Lung (tissue), 12 donors: ENCODE data around the gene CDR2. TPM values are rescaled to one million over a fixed set of nuclear protein-coding genes. Genes with fewer than 3 reads are reported as not detected.

ENCODE experiments used
- ATAC-seq: fragments of 200-7000 bp; cut with Tn5 transposase; one replicate; pipeline ENCODE4 v1.9.1; 2020; ENCODE audit warnings: moderate number of reproducible peaks; ENCODE audit not compliant: insufficient read depth, low FRiP score
- DNase-seq, 3 donors: peaks; one replicate each; pipeline ENCODE4 v3.0.0-alpha.2; 2013 to 2017
- H3K27ac ChIP-seq, 2 donors: one replicate each; pipeline ENCODE4 v1.5.1; 2013; ENCODE audit warnings: mild to moderate bottlenecking in 2 of 2, moderate library complexity in 2 of 2, control low read depth in 1 of 2, inconsistent platforms in 1 of 2, low read depth in 1 of 2, low read length in 1 of 2
- H3K27me3 ChIP-seq, 3 donors: one replicate each; pipeline ENCODE4 v1.5.1; 2013; ENCODE audit warnings: low read length in 2 of 3; ENCODE audit not compliant: control insufficient read depth in 3 of 3, insufficient read depth in 3 of 3
- H3K36me3 ChIP-seq, 4 donors: one replicate each; pipeline ENCODE4 v1.5.1; 2013; ENCODE audit warnings: low read length in 4 of 4, mild to moderate bottlenecking in 1 of 4, moderate library complexity in 1 of 4; ENCODE audit not compliant: control insufficient read depth in 4 of 4, insufficient read depth in 4 of 4
- H3K4me1 ChIP-seq, 5 donors: one replicate each; pipeline ENCODE4 v1.5.1; 2013; ENCODE audit warnings: low read length in 5 of 5, mild to moderate bottlenecking in 2 of 5, moderate library complexity in 1 of 5; ENCODE audit not compliant: control insufficient read depth in 5 of 5, insufficient read depth in 5 of 5
- H3K4me3 ChIP-seq: one replicate; pipeline ENCODE4 v1.5.1; 2013; ENCODE audit warnings: mild to moderate bottlenecking, control low read depth, moderate library complexity
- H3K9ac ChIP-seq, 2 donors: one replicate each; pipeline ENCODE4 v1.5.1; 2013; ENCODE audit warnings: low read length in 2 of 2, control low read depth in 1 of 2; ENCODE audit not compliant: insufficient read depth in 1 of 2
- H3K9me3 ChIP-seq, 4 donors: one replicate each; pipeline ENCODE4 v1.5.1; 2013; ENCODE audit warnings: low read length in 3 of 4, mild to moderate bottlenecking in 1 of 4, moderate library complexity in 1 of 4; ENCODE audit not compliant: control insufficient read depth in 4 of 4, insufficient read depth in 3 of 4
- CTCF ChIP-seq: IDR thresholded peaks from 2 replicates; pipeline ENCODE4 v1.5.1; 2012; ENCODE audit warnings: mild to moderate bottlenecking; ENCODE audit errors: control extremely low read depth, extremely low read depth
- WGBS, 2 donors: extraction: QIAGEN DNeasy Blood & Tissue Kit; methylation state at CpG; one replicate each; pipeline ENCODE4 v1.1.7; 2013; 5-methylcytosine and 5-hydroxymethylcytosine counted together
- polyA plus RNA-seq, 2 donors: library from polyadenylated mRNA; stranded (reverse); fragments of 200-250 nt; gene quantifications; one replicate each; pipeline ENCODE4 v1.2.1, GENCODE V29; 2013
- total RNA-seq, 2 donors: library from RNA; depleted of rRNA in 1 of 2; stranded (reverse); fragments of >200 nt in 1 of 2; gene quantifications; one replicate each; pipeline ENCODE4 v1.2.1, GENCODE V29; 2014 to 2021
- donor health status: control.
- donor health status: control.
- donor health status: Bipolar disorder and iron deficiency.
- donor health status: healthy.
- donor health status: DM: yes; HTN: yes; CAD: no.

CDR2 gene
- total and polyA plus RNA-seq, 4 donors, result 11.3 to 27.0 (median 14.0) TPM

- peaks cover 8 to 56% (median 14%) of the 10 kb centered on the region in 4 donors for H3K36me3 ChIP-seq
- no peak for TF ChIP-seq CTCF
- no peak for DNase-seq
Measured at GRCh38 chr16:22314661-22315626, 59.5 kb downstream of the CDR2 start.

GRCh38 chr16:22313876-22314470 is 60.4 kb downstream of the CDR2 start:
- TF ChIP-seq CTCF, result no peak
- no peaks in the 10 kb centered on the region for H3K9me3 ChIP-seq
- H3K27me3 ChIP-seq, result no peaks in the 10 kb centered on the region
- H3K9ac ChIP-seq, result no peak overlapping the region
- H3K4me1 ChIP-seq, result no peaks in the 10 kb centered on the region
- DNase-seq (no peak), ATAC-seq (no peak)
- no peak overlapping the region for H3K4me3 ChIP-seq
- no peak overlapping the region for H3K27ac ChIP-seq
- WGBS, 2 donors, result 96 to 97% methylated on average over 10 of the region's 10 CpGs
- peaks cover 9 to 65% (median 12%) of the 10 kb centered on the region in 4 donors for H3K36me3 ChIP-seq

More at GRCh38 chr16:22314661-22315626, 59.5 kb downstream of the CDR2 start:
- H3K27me3 ChIP-seq, result no peaks in the 10 kb centered on the region
- ATAC-seq, result no peak
- H3K9ac ChIP-seq, result no peak overlapping the region
- H3K9me3 ChIP-seq, result no peaks in the 10 kb centered on the region
- no peak overlapping the region for H3K27ac ChIP-seq
- no peaks in the 10 kb centered on the region for H3K4me1 ChIP-seq
- no peak overlapping the region for H3K4me3 ChIP-seq
- WGBS, 2 donors, result 90 to 94% methylated on average over 37 of the region's 37 CpGs

GRCh38 chr16:22312897-22313781 is 61.3 kb downstream of the CDR2 start:
- no peaks in the 10 kb centered on the region for H3K4me1 ChIP-seq
- peaks cover 9 to 66% (median 13%) of the 10 kb centered on the region in 4 donors for H3K36me3 ChIP-seq
- DNase-seq (no peak), ATAC-seq (no peak)
- WGBS, 2 donors, result 93 to 97% methylated on average over 23 of the region's 23 CpGs
- no peak for TF ChIP-seq CTCF
- H3K9me3 ChIP-seq, result no peaks in the 10 kb centered on the region
- H3K27me3 ChIP-seq, result no peaks in the 10 kb centered on the region
- H3K4me3 ChIP-seq, result no peak overlapping the region
- H3K9ac ChIP-seq, result no peak overlapping the region
- no peak overlapping the region for H3K27ac ChIP-seq
